Measurements from ENCODE around the gene SETX.

Gene SETX

DNA sequence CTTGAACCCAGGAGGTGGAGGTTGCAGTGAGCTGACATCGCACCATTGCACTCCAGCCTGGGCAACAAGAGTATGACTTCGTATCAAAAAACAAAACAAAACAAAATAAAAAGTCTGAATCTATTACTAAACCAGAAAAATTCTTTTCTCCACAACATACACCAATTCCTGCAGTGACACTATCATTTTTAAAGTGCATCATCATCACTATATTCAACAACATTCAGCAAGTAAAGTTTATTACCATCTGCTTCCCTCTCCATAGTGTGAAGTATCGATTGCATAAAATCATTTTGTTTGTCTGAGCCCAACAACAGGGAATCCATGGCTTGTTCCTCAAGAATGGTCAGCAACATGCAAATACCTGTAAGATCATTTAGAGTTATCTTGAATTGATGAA lies 20.4 kb downstream of the SETX start:
- H3K4me3 ChIP-seq (ENCODE audit: low read depth, low read length) = no peak overlapping the region
- no peak for DNase-seq (ENCODE audit: low read depth)
- TF ChIP-seq, protein P1, sequence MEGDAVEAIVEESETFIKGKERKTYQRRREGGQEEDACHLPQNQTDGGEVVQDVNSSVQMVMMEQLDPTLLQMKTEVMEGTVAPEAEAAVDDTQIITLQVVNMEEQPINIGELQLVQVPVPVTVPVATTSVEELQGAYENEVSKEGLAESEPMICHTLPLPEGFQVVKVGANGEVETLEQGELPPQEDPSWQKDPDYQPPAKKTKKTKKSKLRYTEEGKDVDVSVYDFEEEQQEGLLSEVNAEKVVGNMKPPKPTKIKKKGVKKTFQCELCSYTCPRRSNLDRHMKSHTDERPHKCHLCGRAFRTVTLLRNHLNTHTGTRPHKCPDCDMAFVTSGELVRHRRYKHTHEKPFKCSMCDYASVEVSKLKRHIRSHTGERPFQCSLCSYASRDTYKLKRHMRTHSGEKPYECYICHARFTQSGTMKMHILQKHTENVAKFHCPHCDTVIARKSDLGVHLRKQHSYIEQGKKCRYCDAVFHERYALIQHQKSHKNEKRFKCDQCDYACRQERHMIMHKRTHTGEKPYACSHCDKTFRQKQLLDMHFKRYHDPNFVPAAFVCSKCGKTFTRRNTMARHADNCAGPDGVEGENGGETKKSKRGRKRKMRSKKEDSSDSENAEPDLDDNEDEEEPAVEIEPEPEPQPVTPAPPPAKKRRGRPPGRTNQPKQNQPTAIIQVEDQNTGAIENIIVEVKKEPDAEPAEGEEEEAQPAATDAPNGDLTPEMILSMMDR (IDR thresholded peaks at IDR 0.05; ENCODE audit: low read depth, low read length, missing control alignments) = no peak

DNA sequence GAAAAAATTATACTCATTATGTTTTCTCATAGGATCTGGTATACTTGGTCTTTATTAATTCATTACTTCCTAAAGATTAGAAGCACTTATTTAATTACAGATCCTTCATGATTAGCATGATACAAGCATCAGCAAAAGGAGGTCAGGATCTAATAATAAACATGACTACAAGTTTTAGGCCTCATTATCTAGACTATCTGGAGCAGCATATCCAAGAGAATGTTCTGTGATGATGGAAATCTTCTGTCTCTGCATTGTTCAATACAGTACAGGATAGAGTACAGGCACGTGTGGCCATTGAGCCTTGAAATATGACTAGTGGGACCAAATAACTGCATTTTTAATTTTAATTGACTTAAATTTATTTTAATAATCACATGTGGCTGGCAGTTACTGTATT lies 21.2 kb downstream of the SETX start:
- no peak overlapping the region for H3K4me3 ChIP-seq (ENCODE audit: low read depth, low read length)
- TF ChIP-seq, protein P1 (IDR thresholded peaks at IDR 0.05; ENCODE audit: low read depth, low read length, missing control alignments) = no peak
- no peak for DNase-seq (ENCODE audit: low read depth)

DNA sequence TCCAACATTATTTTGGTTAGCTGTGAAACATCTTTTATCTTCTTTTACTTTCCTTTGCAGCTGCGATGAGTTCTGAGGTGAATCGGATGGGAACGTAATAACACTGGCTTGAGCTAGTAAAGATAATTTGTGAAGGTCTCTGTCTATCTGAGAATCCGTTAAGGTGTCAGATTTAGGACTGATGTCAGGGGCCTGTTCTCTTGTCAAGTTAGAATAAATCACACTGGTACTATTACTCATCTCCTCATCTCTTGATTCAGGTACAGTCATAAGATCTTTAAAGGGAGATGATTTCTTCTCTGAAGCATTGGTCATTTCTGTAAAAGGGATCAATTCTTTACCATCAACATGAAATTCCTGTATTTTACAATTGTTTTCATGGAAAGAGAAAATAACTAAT lies 26.2 kb downstream of the SETX start:
- H3K4me3 ChIP-seq (ENCODE audit: low read depth, low read length) = no peak overlapping the region
- TF ChIP-seq, protein P1 (IDR thresholded peaks at IDR 0.05; ENCODE audit: low read depth, low read length, missing control alignments) = no peak
- no peak for DNase-seq (ENCODE audit: low read depth)

DNA sequence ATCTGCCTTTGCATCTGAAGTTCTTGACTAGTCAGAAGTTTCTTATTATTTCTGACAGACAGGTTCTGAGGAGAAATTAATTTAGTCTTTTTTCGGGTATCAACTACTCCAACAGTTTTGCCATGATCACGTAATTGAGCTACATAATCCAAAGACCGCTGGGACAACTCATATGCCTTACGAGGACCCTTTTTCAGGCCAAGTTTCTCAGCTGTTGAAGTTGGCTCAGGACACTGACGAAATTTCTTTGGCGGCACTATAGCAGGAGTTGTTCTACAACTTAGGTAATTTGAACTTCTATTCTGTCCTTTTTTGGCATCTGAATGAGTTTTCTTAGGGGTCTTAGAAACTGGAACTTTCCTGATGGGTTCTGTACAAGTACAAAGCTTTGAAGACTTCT lies 27.2 kb downstream of the SETX start:
- no peak overlapping the region for H3K4me3 ChIP-seq (ENCODE audit: low read depth, low read length)
- TF ChIP-seq, protein P1 (IDR thresholded peaks at IDR 0.05; ENCODE audit: low read depth, low read length, missing control alignments) = no peak
- DNase-seq (ENCODE audit: low read depth) = no peak

DNA sequence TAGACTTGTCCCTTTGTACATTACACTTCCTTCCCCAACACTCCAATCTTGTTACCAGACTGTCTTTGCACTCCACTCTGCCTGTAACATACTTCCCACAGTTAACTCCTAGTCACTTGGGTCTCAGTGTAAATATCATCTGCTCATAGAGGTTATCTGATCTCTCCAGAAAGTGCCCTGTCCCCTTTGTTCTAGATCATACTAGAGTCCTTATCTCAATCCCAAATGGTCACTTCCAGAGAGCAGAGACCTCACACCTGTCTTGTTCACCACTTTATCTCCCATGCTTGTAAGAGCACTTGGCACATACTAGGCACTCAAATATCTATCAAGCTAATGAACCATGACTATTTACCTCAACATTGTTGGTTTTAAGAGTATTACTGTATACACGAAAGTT lies 30.4 kb downstream of the SETX start:
- TF ChIP-seq, protein P1 (IDR thresholded peaks at IDR 0.05; ENCODE audit: low read depth, low read length, missing control alignments) = no peak
- no peak overlapping the region for H3K4me3 ChIP-seq (ENCODE audit: low read depth, low read length)
- DNase-seq (ENCODE audit: low read depth) = no peak

DNA sequence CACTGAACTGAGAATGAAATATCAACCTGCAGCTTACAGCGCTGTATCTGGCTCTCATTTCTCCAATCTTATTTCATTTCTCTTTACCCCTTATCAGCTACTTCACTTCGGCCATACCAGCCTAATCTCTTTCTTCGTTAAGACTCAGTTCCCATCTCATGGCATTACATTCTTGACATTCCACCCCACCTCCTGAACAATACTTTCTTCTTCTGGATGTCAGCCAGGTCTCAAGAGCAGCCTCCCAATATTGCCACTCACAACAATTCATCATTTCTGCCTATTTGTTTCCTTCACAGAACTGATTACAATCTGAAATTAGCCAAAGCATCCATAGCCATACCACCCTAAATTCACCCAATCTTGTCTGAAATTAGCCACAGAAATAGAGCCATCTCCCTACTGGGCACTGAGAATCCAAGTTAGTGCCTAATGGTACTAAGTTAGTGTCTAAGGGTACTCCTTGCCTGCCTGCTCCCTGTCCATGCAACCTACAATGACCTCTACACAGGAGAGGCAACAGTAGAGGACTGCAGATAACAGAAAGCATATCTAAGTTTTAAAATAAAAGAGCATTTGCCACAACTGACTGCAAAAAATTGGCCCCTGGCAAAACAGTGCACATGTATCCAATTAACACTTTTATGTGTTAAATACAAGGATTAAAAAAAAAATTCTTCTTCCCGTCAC lies 35.2 kb downstream of the SETX start:
- TF ChIP-seq, protein P1 (IDR thresholded peaks at IDR 0.05; ENCODE audit: low read depth, low read length, missing control alignments) = no peak
- H3K4me3 ChIP-seq (ENCODE audit: low read depth, low read length) = no peak overlapping the region
- no peak for DNase-seq (ENCODE audit: low read depth)

DNA sequence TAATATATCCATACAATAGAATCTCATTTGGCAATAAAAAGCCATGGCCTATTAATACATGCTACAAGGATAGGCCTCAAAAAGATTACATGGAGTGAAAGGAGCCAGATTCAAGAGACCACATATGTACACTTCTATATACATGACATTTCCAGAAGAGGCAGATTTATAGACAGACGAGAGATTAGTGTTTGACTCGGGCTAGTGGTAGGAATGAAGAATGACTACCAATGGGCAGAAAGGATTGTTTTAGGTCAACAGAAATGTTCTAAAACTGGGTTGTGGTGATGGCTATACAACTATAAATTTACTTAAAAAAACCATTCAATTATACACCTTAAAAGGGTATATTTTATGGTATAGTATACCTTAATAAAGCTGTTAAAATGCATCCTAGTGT lies 41.9 kb downstream of the SETX start:
- H3K4me3 ChIP-seq (ENCODE audit: low read depth, low read length) = no peak overlapping the region
- TF ChIP-seq, protein P1 (IDR thresholded peaks at IDR 0.05; ENCODE audit: low read depth, low read length, missing control alignments) = no peak
- no peak for DNase-seq (ENCODE audit: low read depth)

Measured in GM12864 (cell line).